ENCODE measurements around the gene UGT2A1.
"Not testable (repeated sequence)": the region's sequence is repeated elsewhere in the genome, so short reads cannot be mapped to it uniquely, and the experiment has no call there.

Gene UGT2A1

DNA sequence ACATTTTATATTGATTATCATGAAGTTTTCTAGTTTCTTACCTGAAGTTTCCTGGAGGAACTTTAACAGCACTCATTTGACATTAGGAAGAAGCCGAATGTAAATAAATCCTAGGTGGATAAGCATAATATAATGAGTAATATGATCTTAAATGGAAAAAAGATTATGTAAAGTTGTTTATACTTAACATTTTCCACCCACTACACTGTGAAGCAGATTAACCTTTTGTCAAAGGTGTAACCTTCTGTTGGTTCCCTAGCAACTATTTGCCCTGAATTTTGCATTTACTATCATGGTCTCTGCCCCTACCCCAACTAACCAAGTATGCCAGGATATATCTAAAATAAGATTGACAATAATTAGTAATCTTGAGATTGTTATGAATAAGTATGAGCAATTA, at the start of gene UGT2A1:
UGT2A1 (minus strand) TSS at position 101 of the 400 bp plus-strand sequence. CDS start 5,603 bp downstream, outside the sequence.
- DNase-seq (ENCODE audit: low spot score): no peak

DNA sequence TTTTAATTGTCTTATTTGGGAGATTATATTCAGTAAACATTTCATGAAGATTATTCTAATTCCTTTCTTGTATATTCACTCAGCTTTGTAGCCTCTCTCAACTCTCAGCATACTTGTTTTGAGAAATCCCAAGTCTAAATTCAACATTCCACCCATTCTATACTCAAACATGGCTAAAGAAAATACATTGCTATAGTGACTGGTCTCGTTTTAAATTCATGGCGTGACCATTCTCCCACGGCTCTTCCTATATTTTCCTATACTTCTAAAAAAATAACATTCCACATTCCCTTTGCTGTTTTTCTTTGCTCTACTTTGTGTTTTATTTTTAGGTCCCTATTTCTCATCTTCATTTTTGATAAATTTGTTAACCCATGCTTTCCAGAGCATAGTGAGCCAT, 49.2 kb upstream of the UGT2A1 start:
- DNase-seq (ENCODE audit: low spot score): no peak

DNA sequence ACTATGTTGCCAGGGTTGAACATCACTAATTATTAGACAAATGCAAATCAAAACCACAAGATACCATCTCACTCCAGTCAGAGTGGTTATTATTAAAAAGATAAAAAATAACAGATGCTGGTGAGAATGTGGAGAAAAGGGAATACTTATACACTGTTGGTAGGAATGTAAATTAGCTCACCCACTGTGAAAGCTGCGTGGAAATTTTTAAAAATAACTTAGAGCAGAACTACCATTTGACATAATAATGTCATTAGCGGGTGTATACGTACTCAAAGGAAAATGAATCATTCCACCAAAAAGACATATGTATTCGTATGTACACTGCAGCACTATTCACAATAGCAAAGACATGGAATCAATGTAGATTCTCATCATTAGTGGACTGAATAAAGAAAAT, 48.6 kb upstream of the UGT2A1 start:
- DNase-seq (ENCODE audit: low spot score): no peak

DNA sequence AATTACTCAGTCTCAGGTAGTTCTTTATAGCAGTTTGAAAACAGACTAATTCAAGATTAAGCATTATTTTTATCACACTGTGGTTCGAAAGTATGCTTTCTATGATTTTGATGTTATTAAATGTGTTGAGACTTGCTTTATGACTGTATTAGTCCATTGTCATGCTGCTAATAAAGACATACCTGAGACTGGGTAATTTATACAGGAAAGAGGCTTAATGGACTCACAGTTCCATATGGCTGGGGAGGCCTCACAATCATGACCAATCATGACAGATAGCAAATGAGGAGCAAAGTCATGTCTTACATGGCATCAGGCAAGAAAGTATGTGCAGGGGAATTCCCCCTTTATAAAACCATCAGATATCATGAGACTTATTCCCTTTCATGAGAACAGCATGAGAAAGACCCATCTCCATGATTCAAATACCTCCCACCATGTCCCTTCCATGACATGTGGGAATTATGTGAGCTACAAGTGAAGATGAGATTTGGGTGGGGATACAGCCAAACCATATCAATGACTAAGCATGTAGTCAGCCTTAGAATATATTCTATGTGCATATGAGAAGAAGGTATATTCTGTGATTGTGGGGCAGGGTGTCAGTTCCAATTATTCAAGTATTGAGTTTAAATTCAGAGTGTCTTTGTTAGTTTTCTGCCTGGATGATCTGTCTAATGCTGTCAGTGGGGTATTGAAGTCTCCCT, 44.6 kb upstream of the UGT2A1 start:
- no peak for DNase-seq (ENCODE audit: low spot score)

DNA sequence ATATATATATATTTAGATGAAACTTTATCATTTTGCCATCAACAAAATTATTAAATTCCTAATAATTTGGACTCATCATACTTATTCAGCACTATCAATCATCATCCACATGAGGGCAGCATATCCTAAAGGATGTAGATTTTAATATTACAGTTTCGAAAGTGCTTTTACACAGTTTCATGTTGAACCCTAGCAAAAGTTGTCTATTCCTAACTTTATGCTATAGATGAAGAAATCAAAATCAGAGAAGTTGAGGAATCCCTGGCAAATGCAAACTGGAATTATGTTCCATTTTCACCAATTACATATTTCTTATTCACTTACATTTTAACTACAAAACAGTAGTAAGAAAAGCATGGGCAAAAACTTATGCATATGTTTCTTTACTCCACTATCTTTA, 36.6 kb upstream of the UGT2A1 start:
- peak; percentile 45 for DNase-seq (ENCODE audit: low spot score)

DNA sequence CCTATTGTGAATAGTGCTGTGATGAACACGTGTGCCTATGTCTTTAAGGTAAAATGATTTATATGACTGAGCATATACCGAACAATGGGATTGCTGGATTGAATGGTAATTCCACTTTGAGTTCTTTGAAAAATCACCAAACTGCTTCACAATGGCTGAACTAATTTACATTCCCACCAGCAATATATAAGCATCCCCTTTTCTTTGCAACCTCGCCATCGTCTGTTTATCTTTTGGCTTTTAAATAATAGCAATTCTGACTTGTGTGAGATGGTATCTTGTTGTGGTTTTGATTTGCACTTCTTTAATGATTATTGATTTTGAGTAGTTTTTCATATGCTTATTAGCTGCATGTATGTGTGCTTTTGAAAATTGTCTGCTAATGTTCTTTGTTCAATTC, 31.8 kb upstream of the UGT2A1 start:
- no peak for DNase-seq (ENCODE audit: low spot score)

DNA sequence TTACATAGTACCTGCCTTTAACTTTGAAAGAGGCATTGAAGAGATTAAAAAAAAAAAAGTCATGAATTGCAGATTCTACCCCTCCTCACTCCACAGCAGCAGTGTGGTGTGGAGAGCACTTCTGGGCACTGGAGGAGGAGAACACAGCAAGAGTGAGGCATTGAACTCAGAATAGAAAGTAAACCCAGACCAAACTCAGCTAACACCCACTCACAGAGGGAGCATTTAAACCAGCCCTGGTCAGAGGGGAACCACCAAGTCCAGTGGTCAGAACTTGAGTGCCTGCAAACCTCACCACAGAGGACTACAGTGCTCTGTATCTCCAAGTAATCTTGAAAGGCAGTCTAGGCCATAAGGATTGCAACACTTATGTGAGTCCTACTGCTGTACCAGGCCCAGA, 15.6 kb upstream of the UGT2A1 start:
- DNase-seq (ENCODE audit: low spot score): no peak

DNA sequence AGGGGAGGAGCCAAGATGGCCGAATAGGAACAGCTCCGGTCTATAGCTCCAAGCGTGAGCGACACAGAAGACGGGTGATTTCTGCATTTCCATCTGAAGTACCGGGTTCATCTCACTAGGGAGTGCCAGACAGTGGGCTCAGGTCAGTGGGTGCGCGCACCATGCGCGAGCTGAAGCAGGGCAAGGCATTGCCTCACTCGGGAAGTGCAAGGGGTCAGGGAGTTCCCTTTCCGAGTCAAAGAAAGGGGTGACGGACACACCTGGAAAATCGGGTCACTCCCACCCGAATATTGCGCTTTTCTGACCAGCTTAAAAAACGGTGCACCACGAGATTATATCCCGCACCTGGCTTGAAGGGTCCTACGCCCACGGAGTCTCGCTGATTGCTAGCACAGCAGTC, 11.0 kb upstream of the UGT2A1 start:
- DNase-seq (ENCODE audit: low spot score): not testable (repeated sequence)

DNA sequence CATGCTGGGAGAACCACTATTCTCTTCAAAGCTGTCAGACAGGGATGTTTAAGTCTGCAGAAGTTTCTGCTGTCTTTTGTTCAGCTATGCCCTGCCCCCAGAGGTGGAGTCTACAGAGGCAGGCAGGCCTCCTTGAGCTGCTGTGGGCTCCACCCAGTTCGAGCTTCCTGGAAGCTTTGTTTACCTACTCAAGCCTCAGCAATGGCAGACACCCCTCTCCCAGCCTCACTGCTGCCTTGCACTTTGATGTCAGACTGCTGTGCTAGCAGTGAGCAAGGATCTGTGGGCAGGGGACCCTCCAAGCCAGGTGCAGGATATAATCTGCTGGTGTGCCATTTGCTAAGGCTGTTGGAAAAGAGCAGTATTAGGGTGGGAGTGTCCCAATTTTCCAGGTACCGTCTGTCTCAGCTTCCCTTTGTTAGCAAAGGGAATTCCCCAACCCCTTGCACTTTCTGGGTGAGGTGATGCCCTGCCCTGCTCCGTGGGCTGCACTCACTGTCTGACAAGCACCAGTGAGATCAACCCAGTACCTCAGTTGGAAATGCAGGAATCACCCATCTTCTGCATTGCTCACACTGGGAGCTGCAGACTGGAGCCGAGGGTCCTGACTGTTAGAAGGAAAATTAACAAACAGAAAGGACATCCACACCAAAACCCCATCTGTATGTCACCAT, 8.2 kb upstream of the UGT2A1 start:
- not testable (repeated sequence) for DNase-seq (ENCODE audit: low spot score)

DNA sequence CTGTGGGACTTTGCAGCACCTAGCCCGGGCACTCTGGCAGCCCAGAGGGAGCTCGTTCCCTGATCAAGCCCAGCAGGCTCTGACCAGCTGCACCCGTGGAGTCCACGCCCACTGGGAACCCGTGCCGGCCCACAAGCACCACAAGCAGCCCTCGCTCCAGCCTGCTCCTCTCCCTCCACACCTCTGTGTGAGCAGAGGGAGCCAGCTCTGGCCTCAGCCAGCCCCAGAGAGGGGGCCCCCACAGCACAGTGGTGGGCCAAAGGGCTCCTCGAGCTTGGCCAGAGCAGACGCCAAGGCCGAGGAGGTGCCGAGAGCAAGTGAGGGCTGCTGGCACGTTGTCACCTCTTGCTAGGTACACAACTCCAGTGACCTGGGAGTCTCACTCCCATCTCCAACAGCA, 5.1 kb upstream of the UGT2A1 start:
- DNase-seq (ENCODE audit: low spot score): no peak

DNA sequence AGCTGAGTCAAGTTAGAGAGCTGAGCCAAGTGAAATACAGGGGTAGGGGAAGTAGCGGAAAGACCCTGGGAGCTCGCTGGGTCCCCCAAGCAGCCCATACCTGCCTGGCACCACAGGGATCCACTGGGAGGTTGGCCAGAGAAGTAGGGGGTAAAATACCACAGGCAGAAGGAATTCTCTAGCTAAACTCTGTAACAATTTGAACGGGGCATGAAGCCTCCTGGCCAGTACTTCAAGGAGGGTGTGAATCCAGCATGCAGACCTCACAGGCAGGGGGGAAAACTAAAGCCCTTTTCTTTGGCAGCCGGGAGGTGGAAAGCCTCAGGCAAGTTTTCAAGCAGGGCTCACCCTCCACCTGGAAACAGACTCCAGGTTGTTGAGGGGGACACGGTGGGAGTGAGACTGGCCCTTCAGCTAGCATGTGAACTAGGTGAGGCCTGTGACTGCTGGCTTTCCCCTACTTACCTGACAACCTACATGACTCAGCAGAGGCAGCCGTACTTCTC, 3.7 kb upstream of the UGT2A1 start:
- no peak for DNase-seq (ENCODE audit: low spot score)

DNA sequence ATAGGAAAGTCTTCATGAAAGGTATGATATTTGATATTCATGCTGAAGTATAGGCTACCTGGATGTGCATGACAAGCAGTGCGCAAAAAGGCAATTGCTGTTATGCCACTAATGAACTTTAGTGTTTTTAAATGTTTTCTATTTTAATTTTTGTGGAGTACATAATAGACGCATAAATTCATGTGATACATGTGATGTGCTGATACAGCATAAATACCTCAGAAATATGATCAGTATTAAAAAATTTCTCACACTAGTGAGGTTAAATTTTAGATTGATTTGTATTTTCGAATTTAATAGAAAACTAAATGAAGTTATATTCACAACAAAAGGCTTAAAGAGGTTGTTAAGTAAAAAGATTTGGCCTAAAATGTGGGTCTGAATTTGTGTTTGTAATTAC, 2.2 kb downstream of the UGT2A1 start:
- no peak for DNase-seq (ENCODE audit: low spot score)

DNA sequence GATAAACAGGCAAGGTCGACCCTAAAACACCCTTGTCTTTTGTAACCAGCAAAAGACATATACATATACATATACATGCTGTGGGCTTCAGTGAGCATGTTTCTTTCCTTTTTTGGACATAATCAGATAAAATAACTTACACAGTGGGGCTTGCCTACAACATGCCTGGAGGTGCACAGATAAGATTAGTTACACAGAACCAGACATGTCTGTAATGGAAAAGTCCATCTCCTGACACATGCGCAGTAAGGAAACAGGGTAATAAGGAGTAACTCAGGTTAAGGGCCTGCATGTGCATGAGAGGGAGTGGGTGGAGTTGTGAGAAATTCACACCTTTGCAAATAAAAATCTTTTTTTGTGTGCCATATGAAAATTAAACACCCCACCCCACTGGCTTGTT, 3.4 kb downstream of the UGT2A1 start:
- DNase-seq (ENCODE audit: low spot score): no peak

DNA sequence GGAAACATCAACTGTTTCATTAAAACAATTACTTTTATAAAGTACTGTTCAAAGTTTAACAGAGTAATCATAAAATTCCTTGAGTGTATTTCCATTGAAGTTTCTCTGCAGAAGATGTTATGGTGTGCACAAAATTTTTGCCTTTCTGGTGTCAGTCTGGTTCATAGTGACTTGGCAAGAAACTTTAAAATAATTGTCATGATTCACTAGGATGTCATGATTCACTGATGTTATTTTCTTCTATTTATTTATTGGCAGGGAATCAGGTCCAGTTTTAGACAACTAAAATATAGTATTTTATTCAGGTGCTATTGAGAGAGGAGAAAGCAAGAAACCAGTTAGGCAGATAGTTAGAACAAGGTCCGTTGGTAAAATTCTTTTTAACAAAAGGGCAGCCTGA, 3.8 kb downstream of the UGT2A1 start:
- no peak for DNase-seq (ENCODE audit: low spot score)

DNA sequence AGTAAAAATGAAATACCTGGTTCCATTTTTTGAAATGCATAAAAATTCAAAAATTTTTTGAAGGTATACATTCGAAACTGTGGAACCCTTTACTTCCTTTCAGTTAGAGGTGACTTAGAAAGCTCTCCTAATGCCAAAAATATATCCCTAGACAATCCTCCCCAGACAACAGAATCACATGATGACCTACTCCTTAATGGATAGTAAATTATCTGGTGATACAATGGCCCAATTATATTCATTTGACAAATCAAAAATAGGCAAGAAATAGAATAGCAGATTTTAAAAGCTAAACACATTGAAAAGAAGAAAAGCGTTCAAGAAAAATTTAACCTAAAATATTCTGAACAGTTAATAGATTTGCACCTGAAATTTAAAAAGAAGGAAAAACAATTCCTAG, 10.1 kb downstream of the UGT2A1 start:
- DNase-seq (ENCODE audit: low spot score): no peak

DNA sequence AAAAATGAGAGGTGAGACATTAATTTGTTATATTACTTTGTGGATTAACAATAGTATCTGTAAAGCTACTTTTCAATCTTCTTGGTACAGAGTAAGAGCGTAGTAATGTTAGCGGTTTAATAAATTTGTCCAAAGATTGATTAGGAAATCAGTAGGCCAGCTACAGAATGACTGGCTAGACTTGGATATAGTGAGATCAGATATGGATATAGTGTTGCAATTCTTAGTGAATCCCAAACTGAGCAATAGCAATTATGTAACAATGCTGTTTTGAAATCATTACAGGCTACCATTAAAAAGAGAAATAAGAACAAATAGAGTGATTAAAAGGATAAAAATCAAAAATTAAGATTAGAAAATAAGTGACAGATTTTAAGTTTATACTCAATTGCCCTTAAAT, 12.8 kb downstream of the UGT2A1 start:
- DNase-seq (ENCODE audit: low spot score): no peak

DNA sequence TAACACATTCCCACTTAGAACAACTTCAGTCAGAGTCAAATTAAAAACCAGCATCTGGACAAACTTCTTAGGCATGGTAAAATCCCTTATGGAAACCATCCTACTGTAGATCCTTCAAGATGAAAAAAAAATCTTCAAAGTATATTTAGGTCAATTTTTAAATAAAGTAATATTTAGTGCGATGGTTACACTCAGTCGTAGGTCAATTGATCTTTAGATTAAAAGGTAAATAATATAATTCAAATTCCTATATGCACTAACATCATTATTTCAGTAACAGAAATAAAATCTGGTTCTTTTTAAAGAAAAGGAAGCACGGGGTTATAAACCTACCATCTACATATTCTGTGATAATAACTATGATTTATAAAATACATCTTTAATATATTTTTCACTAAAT, 13.5 kb downstream of the UGT2A1 start, which contains the start of gene UGT2A2:
UGT2A2 (minus strand) TSS at position 101 of the 400 bp plus-strand sequence; CDS start at position 99, 2 bp downstream.
- DNase-seq (ENCODE audit: low spot score): no peak

DNA sequence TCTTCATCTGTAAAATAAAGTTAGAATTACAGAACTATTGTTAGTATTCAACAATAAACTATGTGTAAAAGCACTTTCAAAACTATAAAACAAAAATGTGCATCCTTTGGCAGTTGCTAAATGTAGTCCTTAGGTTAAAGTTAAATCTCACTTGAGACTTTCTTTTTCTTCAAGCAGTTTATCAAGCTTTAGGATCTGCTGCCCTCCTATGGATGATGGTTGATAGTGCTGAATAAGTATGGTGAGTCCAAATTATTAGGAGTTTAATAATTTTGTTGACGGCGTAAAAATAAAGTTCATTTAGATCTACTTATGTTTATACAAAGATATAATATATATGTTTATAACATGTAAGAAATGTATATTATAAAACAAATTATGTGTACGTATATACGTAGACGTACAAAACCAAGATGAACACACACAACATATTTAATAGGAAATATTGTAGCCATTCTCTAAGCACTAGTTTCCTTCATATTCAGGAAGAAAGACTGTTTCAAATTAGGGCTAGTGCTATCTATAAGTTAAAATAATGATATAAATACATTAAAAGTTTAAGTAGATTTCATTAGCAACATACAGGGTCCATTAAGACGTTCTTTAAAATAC, 35.9 kb downstream of the UGT2A1 start:
- peak; percentile 53 for DNase-seq (ENCODE audit: low spot score)

DNA sequence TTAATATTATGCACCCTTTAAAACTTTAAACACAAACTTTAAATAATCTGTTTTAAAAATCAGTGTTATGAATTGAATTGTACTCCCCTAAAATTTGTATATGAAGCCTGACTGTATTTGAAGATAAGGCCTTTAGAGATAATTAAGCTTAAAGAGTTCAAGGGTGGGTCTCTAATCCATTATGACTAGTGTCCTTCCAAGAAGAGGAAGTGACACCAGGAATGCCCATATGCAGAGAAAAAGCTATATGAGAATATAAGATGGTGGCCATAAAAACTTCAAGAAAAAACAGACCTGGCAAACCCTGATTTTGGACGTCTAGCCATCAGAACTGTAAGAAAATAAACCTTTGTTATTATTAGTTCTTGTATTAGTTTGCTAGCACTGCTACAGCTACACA, 42.6 kb downstream of the UGT2A1 start:
- no peak for DNase-seq (ENCODE audit: low spot score)

DNA sequence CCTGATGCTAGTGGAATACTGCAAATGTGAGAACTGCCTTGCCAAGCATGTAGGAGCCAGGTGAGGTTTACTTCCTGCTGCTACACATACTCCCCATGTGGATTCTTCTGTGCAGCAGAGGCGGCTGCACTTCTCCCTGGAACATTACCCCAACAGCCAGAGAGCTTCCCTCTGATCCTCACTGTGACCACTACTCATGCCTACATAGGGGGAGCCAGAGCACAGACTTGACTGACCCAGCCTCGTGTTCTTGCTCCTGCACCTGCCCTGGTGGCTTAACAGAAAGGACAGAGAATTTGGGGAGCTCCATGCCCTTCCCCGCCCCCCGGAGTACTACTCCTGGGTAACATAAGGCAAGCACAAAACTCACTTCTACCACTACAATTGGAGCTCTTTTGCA, 52.0 kb downstream of the UGT2A1 start:
- no peak for DNase-seq (ENCODE audit: low spot score)

DNA sequence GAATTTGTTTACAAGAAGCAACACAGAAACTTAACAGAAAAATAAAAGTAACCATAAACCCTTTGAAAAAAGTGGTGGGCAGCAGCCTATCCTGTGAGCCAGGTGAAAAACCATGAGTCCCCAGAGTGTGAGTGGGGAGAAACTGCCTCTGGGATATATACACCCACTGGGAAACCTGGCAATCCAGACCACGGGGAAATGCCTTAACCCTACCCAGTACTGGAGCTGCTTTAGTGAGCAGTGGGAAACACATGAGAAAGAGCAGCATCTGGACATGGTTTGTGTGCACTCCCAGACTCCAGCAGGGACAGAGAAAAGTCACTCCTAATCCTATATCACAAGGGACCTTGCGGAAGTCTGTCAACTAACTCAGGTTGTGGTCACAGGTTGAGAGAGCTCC, 53.0 kb downstream of the UGT2A1 start:
- no peak for DNase-seq (ENCODE audit: low spot score)

DNA sequence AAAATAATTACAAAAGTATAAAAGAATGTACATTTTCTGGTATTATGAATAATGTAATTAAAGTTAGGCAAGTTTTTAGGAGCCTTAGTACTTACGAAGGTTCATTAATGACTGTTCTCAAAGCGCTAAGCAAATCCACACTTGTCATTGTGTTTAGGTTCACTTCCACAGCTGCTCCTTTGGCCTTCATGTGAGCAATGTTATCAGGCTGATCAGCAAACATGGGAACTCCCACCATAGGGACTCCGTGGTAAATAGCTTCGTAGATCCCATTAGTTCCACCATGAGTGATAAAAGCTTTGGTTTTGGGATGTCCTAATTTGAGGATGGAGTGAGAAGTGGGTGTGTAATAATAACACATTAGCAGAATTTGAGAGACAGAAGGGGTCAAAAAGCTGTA, 58.7 kb downstream of the UGT2A1 start:
- no peak for DNase-seq (ENCODE audit: low spot score)

DNA sequence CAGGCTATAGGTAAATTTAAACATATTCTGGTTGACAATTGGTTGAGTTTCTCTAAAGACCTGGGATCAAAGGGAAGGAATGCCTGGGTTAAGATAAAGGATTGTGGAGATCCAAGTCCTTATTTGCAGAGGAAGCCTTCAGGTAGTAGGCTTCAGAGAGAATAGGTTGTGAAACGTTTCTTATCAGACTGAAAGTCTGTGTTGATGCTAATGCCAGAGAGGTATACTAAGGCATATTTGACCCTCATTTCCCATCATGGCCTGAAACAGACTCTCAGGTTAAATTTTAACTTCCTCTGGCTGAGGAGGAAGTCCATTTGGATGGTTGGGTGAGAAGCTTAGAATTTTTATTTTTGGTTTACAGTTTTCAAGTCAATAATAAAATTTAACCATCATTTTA, 61.7 kb downstream of the UGT2A1 start:
- no peak for DNase-seq (ENCODE audit: low spot score)

Measured in RKO (cell line).